Activated CD4-positive, alpha-beta T cell treated with anti-CD3 and anti-CD28 coated beads, Interleukin-2, amount 10 ng/mL, durations not matched to agents 24 days and 14 days (primary cell): ENCODE data around the gene DHX9. TPM values are rescaled to one million over a fixed set of nuclear protein-coding genes. Genes with fewer than 3 reads are reported as not detected.

ENCODE experiments used
- DNase-seq: peaks from one replicate; pipeline ENCODE4 v3.0.0; 2022
- H3K27ac Mint-ChIP-seq: one replicate; pipeline ENCODE4 v1.8.0; 2022; ENCODE audit warnings: mild to moderate bottlenecking, mixed read lengths
- H3K27me3 Mint-ChIP-seq: one replicate; pipeline ENCODE4 v1.8.0; 2022; ENCODE audit warnings: mixed read lengths
- H3K36me3 Mint-ChIP-seq: one replicate; pipeline ENCODE4 v1.8.0; 2022; ENCODE audit warnings: low read depth, mild to moderate bottlenecking, mixed read lengths
- H3K4me1 Mint-ChIP-seq: one replicate; pipeline ENCODE4 v1.8.0; 2021; ENCODE audit warnings: mixed read lengths
- H3K4me3 Mint-ChIP-seq: one replicate; pipeline ENCODE4 v1.8.0; 2022; ENCODE audit warnings: mild to moderate bottlenecking, moderate library complexity, mixed read lengths
- H3K9me3 Mint-ChIP-seq: one replicate; pipeline ENCODE4 v1.8.0; 2021; ENCODE audit warnings: mixed read lengths
- intact Hi-C: fragments of 100-400 bp; cut with micrococcal nuclease; formaldehyde crosslinking; loops from one replicate; pipeline ENCODE4 v1.15.1; 2023
- total RNA-seq: library from RNA; stranded (reverse); gene quantifications from 2 replicates; pipeline ENCODE4 v1.2.3, GENCODE V29; 2022

Gene DHX9
- total RNA-seq = 344 and 355 TPM in 2 replicates

- peak within 1 kb of the TSS; percentile 92 for H3K4me3 Mint-ChIP-seq
- H3K4me1 Mint-ChIP-seq = peaks cover 37% of the 10 kb centered on the region
- peak within 1 kb of the TSS; percentile 94 for H3K27ac Mint-ChIP-seq
- H3K36me3 Mint-ChIP-seq = peaks cover 42% of the 10 kb centered on the region
- peak; percentile 99 for DNase-seq
- intact Hi-C loops = loop anchor here (1.0 to 10.0 kb wide), 6 partner anchors 50 to 795 kb away; partner anchors contain the start of genes ARPC5, GLUL and NPL
- peaks cover 3% of the 10 kb centered on the region for H3K27me3 Mint-ChIP-seq
- no peaks in the 10 kb centered on the region for H3K9me3 Mint-ChIP-seq
Observed at GRCh38 chr1:182839209-182840066, at the start of gene DHX9. DHX9 (plus strand) TSS chr1:182839347; CDS start chr1:182842567, 3,220 bp downstream.

GRCh38 chr1:182791281-182792179, 47.6 kb upstream of the DHX9 start:
- peaks cover 14% of the 10 kb centered on the region for H3K4me1 Mint-ChIP-seq
- H3K27ac Mint-ChIP-seq = no peak overlapping the region
- no peak overlapping the region for H3K4me3 Mint-ChIP-seq
- intact Hi-C loops = no loop called here
- no peak for DNase-seq
- H3K27me3 Mint-ChIP-seq = peaks cover 18% of the 10 kb centered on the region
- no peaks in the 10 kb centered on the region for H3K9me3 Mint-ChIP-seq
- peaks cover 3% of the 10 kb centered on the region for H3K36me3 Mint-ChIP-seq

- peaks cover 11% of the 10 kb centered on the region for H3K4me1 Mint-ChIP-seq
- H3K36me3 Mint-ChIP-seq = peaks cover 3% of the 10 kb centered on the region
- intact Hi-C loops = no loop called here
- H3K27ac Mint-ChIP-seq = no peak overlapping the region
- no peaks in the 10 kb centered on the region for H3K9me3 Mint-ChIP-seq
- DNase-seq = no peak
- H3K27me3 Mint-ChIP-seq = peaks cover 4% of the 10 kb centered on the region
- no peak overlapping the region for H3K4me3 Mint-ChIP-seq
Observed at GRCh38 chr1:182794091-182794490, 45.1 kb upstream of the DHX9 start.

- Mint-ChIP-seq H3K4me3 (no peak overlapping the region), H3K36me3 (peaks cover 3% of the 10 kb centered on the region), H3K27me3 (peaks cover 3% of the 10 kb centered on the region), H3K27ac (no peak overlapping the region), H3K4me1 (peaks cover 9% of the 10 kb centered on the region), H3K9me3 (no peaks in the 10 kb centered on the region)
- no peak for DNase-seq
- intact Hi-C loops = no loop called here
Observed at GRCh38 chr1:182794676-182795201, 44.4 kb upstream of the DHX9 start.

- Mint-ChIP-seq H3K36me3 (peaks cover 3% of the 10 kb centered on the region), H3K27me3 (peaks cover 3% of the 10 kb centered on the region), H3K27ac (no peak overlapping the region), H3K9me3 (no peaks in the 10 kb centered on the region), H3K4me3 (no peak overlapping the region), H3K4me1 (peaks cover 4% of the 10 kb centered on the region)
- DNase-seq = no peak
- intact Hi-C loops = no loop called here
Observed at GRCh38 chr1:182795563-182796228, 43.5 kb upstream of the DHX9 start.

GRCh38 chr1:182802006-182802803, 36.9 kb upstream of the DHX9 start:
- intact Hi-C loops = no loop called here
- Mint-ChIP-seq H3K4me1 (no peaks in the 10 kb centered on the region), H3K36me3 (no peaks in the 10 kb centered on the region), H3K27me3 (no peaks in the 10 kb centered on the region), H3K9me3 (no peaks in the 10 kb centered on the region), H3K27ac (no peak overlapping the region), H3K4me3 (no peak overlapping the region)
- DNase-seq = no peak

GRCh38 chr1:182803846-182804245, 35.3 kb upstream of the DHX9 start:
- Mint-ChIP-seq H3K36me3 (no peaks in the 10 kb centered on the region), H3K27ac (no peak overlapping the region), H3K4me3 (no peak overlapping the region), H3K9me3 (no peaks in the 10 kb centered on the region), H3K4me1 (no peaks in the 10 kb centered on the region), H3K27me3 (no peaks in the 10 kb centered on the region)
- DNase-seq = no peak
- intact Hi-C loops = no loop called here

- H3K9me3 Mint-ChIP-seq = no peaks in the 10 kb centered on the region
- no peak overlapping the region for H3K4me3 Mint-ChIP-seq
- no peaks in the 10 kb centered on the region for H3K27me3 Mint-ChIP-seq
- intact Hi-C loops = no loop called here
- no peak for DNase-seq
- H3K4me1 Mint-ChIP-seq = no peaks in the 10 kb centered on the region
- H3K36me3 Mint-ChIP-seq = no peaks in the 10 kb centered on the region
- H3K27ac Mint-ChIP-seq = no peak overlapping the region
Observed at GRCh38 chr1:182806015-182806678, 33.0 kb upstream of the DHX9 start.

GRCh38 chr1:182807907-182808306, 31.2 kb upstream of the DHX9 start:
- Mint-ChIP-seq H3K4me1 (no peaks in the 10 kb centered on the region), H3K27me3 (no peaks in the 10 kb centered on the region), H3K9me3 (no peaks in the 10 kb centered on the region), H3K4me3 (no peak overlapping the region), H3K36me3 (no peaks in the 10 kb centered on the region), H3K27ac (no peak overlapping the region)
- intact Hi-C loops = no loop called here
- no peak for DNase-seq

GRCh38 chr1:182809414-182809957, 29.7 kb upstream of the DHX9 start:
- Mint-ChIP-seq H3K9me3 (no peaks in the 10 kb centered on the region), H3K4me3 (no peak overlapping the region), H3K36me3 (no peaks in the 10 kb centered on the region), H3K27me3 (no peaks in the 10 kb centered on the region), H3K27ac (no peak overlapping the region), H3K4me1 (no peaks in the 10 kb centered on the region)
- DNase-seq = no peak
- intact Hi-C loops = no loop called here

- no peaks in the 10 kb centered on the region for H3K36me3 Mint-ChIP-seq
- no peak for DNase-seq
- no peak overlapping the region for H3K4me3 Mint-ChIP-seq
- no peaks in the 10 kb centered on the region for H3K4me1 Mint-ChIP-seq
- no peak overlapping the region for H3K27ac Mint-ChIP-seq
- H3K9me3 Mint-ChIP-seq = no peaks in the 10 kb centered on the region
- H3K27me3 Mint-ChIP-seq = no peaks in the 10 kb centered on the region
- intact Hi-C loops = no loop called here
Observed at GRCh38 chr1:182811975-182812722, 27.0 kb upstream of the DHX9 start.

- Mint-ChIP-seq H3K4me3 (no peak overlapping the region), H3K36me3 (peaks cover 1% of the 10 kb centered on the region), H3K27ac (no peak overlapping the region), H3K27me3 (no peaks in the 10 kb centered on the region), H3K4me1 (peaks cover 5% of the 10 kb centered on the region), H3K9me3 (no peaks in the 10 kb centered on the region)
- intact Hi-C loops = no loop called here
- DNase-seq = no peak
Observed at GRCh38 chr1:182816863-182817262, 22.3 kb upstream of the DHX9 start.
